Measurements from ENCODE around the gene DNAH12.
"Not testable (repeated sequence)": the region's sequence is repeated elsewhere in the genome, so short reads cannot be mapped to it uniquely, and the experiment has no call there.

Gene DNAH12

GRCh38 chr3:57446318-57446841 lies 97.8 kb downstream of the DNAH12 start:
- H2BK120ac ChIP-seq (ENCODE audit: insufficient read depth, low read length, poor library complexity): no peak overlapping the region
- H3K27me3 ChIP-seq (ENCODE audit: insufficient read depth, low read length): no peaks in the 10 kb centered on the region
- no peak overlapping the region for H2BK5ac ChIP-seq (ENCODE audit: low read depth, low read length, poor library complexity)
- no peaks in the 10 kb centered on the region for H3K9me3 ChIP-seq (ENCODE audit: insufficient read depth, low read depth, low read length)
- no peaks in the 10 kb centered on the region for H3K36me3 ChIP-seq (ENCODE audit: control insufficient read depth in 1 of 2, insufficient read depth in 2 of 2, low read length in 2 of 2)
- no peaks in the 10 kb centered on the region for H3K79me2 ChIP-seq (ENCODE audit: control insufficient read depth, insufficient read depth, low read length, poor library complexity)
- H2AFZ ChIP-seq (ENCODE audit: insufficient read depth, low read length, poor library complexity): no peak overlapping the region
- no peak overlapping the region for H3K4me3 ChIP-seq (ENCODE audit: low read depth, low read length)
- H3K4me2 ChIP-seq (ENCODE audit: low read length): no peak overlapping the region
- no peak overlapping the region for H2BK12ac ChIP-seq (ENCODE audit: low read length)
- H3K23ac ChIP-seq (ENCODE audit: low read length): no peak overlapping the region
- no CpG with 5 or more reads among the region's 1 CpG for WGBS (ENCODE audit: extremely low coverage, insufficient coverage, insufficient read length)
- H3K4ac ChIP-seq (ENCODE audit: low read depth, low read length): no peak overlapping the region
- peaks cover 5% of the 10 kb centered on the region for H3K79me1 ChIP-seq (ENCODE audit: low read length)
- H2AK5ac ChIP-seq (ENCODE audit: low read length): no peak overlapping the region
- peaks cover 3 to 5% of the 10 kb centered on the region in 2 experiments for H3K4me1 ChIP-seq (ENCODE audit: control insufficient read depth in 1 of 2, insufficient read depth in 2 of 2, low read length in 2 of 2)
- no peak overlapping the region for H4K12ac ChIP-seq (ENCODE audit: low read depth, low read length)
- H3K9ac ChIP-seq (ENCODE audit: low read length): no peak overlapping the region
- H3K14ac ChIP-seq (ENCODE audit: low read length): no peak overlapping the region
- H4K91ac ChIP-seq (ENCODE audit: low read depth, low read length): no peak overlapping the region
- DNase-seq: no peak
- H3K27ac ChIP-seq (ENCODE audit: low read depth, low read length): no peak overlapping the region
- no peak overlapping the region for H3K18ac ChIP-seq (ENCODE audit: low read length)
- H4K8ac ChIP-seq (ENCODE audit: low read depth, low read length): no peak overlapping the region

- no peak overlapping the region for H2AK5ac ChIP-seq (ENCODE audit: low read length)
- no peak overlapping the region for H3K4ac ChIP-seq (ENCODE audit: low read depth, low read length)
- no peak overlapping the region for H4K12ac ChIP-seq (ENCODE audit: low read depth, low read length)
- no peak overlapping the region for H2BK120ac ChIP-seq (ENCODE audit: insufficient read depth, low read length, poor library complexity)
- H3K4me2 ChIP-seq (ENCODE audit: low read length): no peak overlapping the region
- no CpG with 5 or more reads among the region's 5 CpGs for WGBS (ENCODE audit: extremely low coverage, insufficient coverage, insufficient read length)
- no peak overlapping the region for H2BK12ac ChIP-seq (ENCODE audit: low read length)
- no peak for DNase-seq
- no peaks in the 10 kb centered on the region for H3K27me3 ChIP-seq (ENCODE audit: insufficient read depth, low read length)
- H3K14ac ChIP-seq (ENCODE audit: low read length): no peak overlapping the region
- H4K91ac ChIP-seq (ENCODE audit: low read depth, low read length): no peak overlapping the region
- H2AFZ ChIP-seq (ENCODE audit: insufficient read depth, low read length, poor library complexity): no peak overlapping the region
- H3K9me3 ChIP-seq (ENCODE audit: insufficient read depth, low read depth, low read length): no peaks in the 10 kb centered on the region
- H4K8ac ChIP-seq (ENCODE audit: low read depth, low read length): no peak overlapping the region
- H3K36me3 ChIP-seq (ENCODE audit: control insufficient read depth in 1 of 2, insufficient read depth in 2 of 2, low read length in 2 of 2): no peaks in the 10 kb centered on the region
- H3K79me1 ChIP-seq (ENCODE audit: low read length): no peaks in the 10 kb centered on the region
- no peak overlapping the region for H3K18ac ChIP-seq (ENCODE audit: low read length)
- no peaks in the 10 kb centered on the region for H3K4me1 ChIP-seq (ENCODE audit: control insufficient read depth in 1 of 2, insufficient read depth in 2 of 2, low read length in 2 of 2)
- no peak overlapping the region for H3K27ac ChIP-seq (ENCODE audit: low read depth, low read length)
- no peak overlapping the region for H3K23ac ChIP-seq (ENCODE audit: low read length)
- no peak overlapping the region for H3K9ac ChIP-seq (ENCODE audit: low read length)
- H3K79me2 ChIP-seq (ENCODE audit: control insufficient read depth, insufficient read depth, low read length, poor library complexity): no peaks in the 10 kb centered on the region
- H2BK5ac ChIP-seq (ENCODE audit: low read depth, low read length, poor library complexity): no peak overlapping the region
- H3K4me3 ChIP-seq (ENCODE audit: low read depth, low read length): no peak overlapping the region
Observed at GRCh38 chr3:57444469-57444868, 99.7 kb downstream of the DNAH12 start.

GRCh38 chr3:57440144-57440543 lies 104.0 kb downstream of the DNAH12 start:
- H3K4ac ChIP-seq (ENCODE audit: low read depth, low read length); H3K18ac ChIP-seq (ENCODE audit: low read length); H2BK120ac ChIP-seq (ENCODE audit: insufficient read depth, low read length, poor library complexity); H3K9ac ChIP-seq (ENCODE audit: low read length); H2BK5ac ChIP-seq (ENCODE audit: low read depth, low read length, poor library complexity); H3K27me3 ChIP-seq (ENCODE audit: insufficient read depth, low read length); DNase-seq; H4K91ac ChIP-seq (ENCODE audit: low read depth, low read length); H3K27ac ChIP-seq (ENCODE audit: low read depth, low read length); H4K8ac ChIP-seq (ENCODE audit: low read depth, low read length); H3K79me1 ChIP-seq (ENCODE audit: low read length); H3K79me2 ChIP-seq (ENCODE audit: control insufficient read depth, insufficient read depth, low read length, poor library complexity); H3K4me3 ChIP-seq (ENCODE audit: low read depth, low read length); H3K23ac ChIP-seq (ENCODE audit: low read length); H2AK5ac ChIP-seq (ENCODE audit: low read length); H2AFZ ChIP-seq (ENCODE audit: insufficient read depth, low read length, poor library complexity); H3K4me1 ChIP-seq (ENCODE audit: control insufficient read depth in 1 of 2, insufficient read depth in 2 of 2, low read length in 2 of 2); H3K4me2 ChIP-seq (ENCODE audit: low read length); H3K14ac ChIP-seq (ENCODE audit: low read length); H3K36me3 ChIP-seq (ENCODE audit: control insufficient read depth in 1 of 2, insufficient read depth in 2 of 2, low read length in 2 of 2); H4K12ac ChIP-seq (ENCODE audit: low read depth, low read length); H2BK12ac ChIP-seq (ENCODE audit: low read length); H3K9me3 ChIP-seq (ENCODE audit: insufficient read depth, low read depth, low read length): not testable (repeated sequence)

GRCh38 chr3:57438460-57438859 lies 105.7 kb downstream of the DNAH12 start:
- not testable (repeated sequence) for H3K4me3 ChIP-seq (ENCODE audit: low read depth, low read length); H3K36me3 ChIP-seq (ENCODE audit: control insufficient read depth in 1 of 2, insufficient read depth in 2 of 2, low read length in 2 of 2); H3K4ac ChIP-seq (ENCODE audit: low read depth, low read length); H3K79me1 ChIP-seq (ENCODE audit: low read length); H2BK5ac ChIP-seq (ENCODE audit: low read depth, low read length, poor library complexity); H3K9ac ChIP-seq (ENCODE audit: low read length); H4K8ac ChIP-seq (ENCODE audit: low read depth, low read length); H4K91ac ChIP-seq (ENCODE audit: low read depth, low read length); H3K79me2 ChIP-seq (ENCODE audit: control insufficient read depth, insufficient read depth, low read length, poor library complexity); H2BK12ac ChIP-seq (ENCODE audit: low read length); DNase-seq; H2AK5ac ChIP-seq (ENCODE audit: low read length); H3K4me1 ChIP-seq (ENCODE audit: control insufficient read depth in 1 of 2, insufficient read depth in 2 of 2, low read length in 2 of 2); H3K27me3 ChIP-seq (ENCODE audit: insufficient read depth, low read length); H4K12ac ChIP-seq (ENCODE audit: low read depth, low read length); H3K14ac ChIP-seq (ENCODE audit: low read length); H3K4me2 ChIP-seq (ENCODE audit: low read length); H3K23ac ChIP-seq (ENCODE audit: low read length); H3K27ac ChIP-seq (ENCODE audit: low read depth, low read length); H2BK120ac ChIP-seq (ENCODE audit: insufficient read depth, low read length, poor library complexity); H3K18ac ChIP-seq (ENCODE audit: low read length); H3K9me3 ChIP-seq (ENCODE audit: insufficient read depth, low read depth, low read length); H2AFZ ChIP-seq (ENCODE audit: insufficient read depth, low read length, poor library complexity)
- no CpG with 5 or more reads among the region's 7 CpGs for WGBS (ENCODE audit: extremely low coverage, insufficient coverage, insufficient read length)
